ENCODE results near the gene C19orf44.
"Not testable (repeated sequence)": the region's sequence is repeated elsewhere in the genome, so short reads cannot be mapped to it uniquely, and the experiment has no call there.

The C19orf44 gene

GRCh38 chr19:16542045-16542909 is 46.1 kb downstream of the C19orf44 start, which contains the start of gene CHERP:
TSS of gene CHERP (minus strand) at chr19:16542437. CDS start at chr19:16542378, 59 bp downstream.
- DNase-seq (ENCODE audit: insufficient read length, low spot score): peak; percentile 67
- FAIRE-seq: no peak
- TF ChIP-seq CTCF (IDR thresholded peaks at IDR 0.05; ENCODE audit: insufficient read depth, missing control alignments): no peak

DNA sequence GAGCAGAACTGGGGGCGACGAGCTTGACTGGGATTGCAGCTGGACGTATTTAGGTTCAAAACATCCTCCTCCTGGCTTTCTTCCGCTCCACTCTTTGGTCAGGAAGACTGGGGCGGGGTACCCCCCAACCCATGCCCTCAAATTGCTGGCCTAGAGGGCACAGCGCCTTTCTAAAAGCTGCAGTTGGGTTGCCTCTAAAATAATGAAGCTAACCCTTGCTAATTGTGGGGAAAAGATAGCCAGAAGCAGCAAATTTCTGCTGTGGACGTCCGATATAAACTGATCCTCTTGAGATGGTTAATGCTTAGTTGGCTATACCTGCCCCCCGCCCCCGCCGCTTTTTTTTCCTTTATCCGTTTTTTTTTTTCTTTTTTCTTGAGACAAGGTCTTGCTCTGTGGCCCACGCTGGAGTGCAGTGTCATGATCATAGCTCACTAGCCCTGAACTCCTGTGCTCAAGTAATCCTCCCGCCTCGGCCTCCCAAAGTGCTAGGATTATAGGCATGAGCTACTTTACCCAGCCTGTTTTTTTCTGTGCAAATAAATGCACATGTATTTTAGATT is 46.8 kb downstream of the C19orf44 start:
- DNase-seq (ENCODE audit: insufficient read length, low spot score): no peak
- FAIRE-seq: no peak
- no peak for TF ChIP-seq CTCF (IDR thresholded peaks at IDR 0.05; ENCODE audit: insufficient read depth, missing control alignments)

GRCh38 chr19:16543734-16544133 is 47.5 kb downstream of the C19orf44 start:
- DNase-seq (ENCODE audit: insufficient read length, low spot score); FAIRE-seq: not testable (repeated sequence)

DNA sequence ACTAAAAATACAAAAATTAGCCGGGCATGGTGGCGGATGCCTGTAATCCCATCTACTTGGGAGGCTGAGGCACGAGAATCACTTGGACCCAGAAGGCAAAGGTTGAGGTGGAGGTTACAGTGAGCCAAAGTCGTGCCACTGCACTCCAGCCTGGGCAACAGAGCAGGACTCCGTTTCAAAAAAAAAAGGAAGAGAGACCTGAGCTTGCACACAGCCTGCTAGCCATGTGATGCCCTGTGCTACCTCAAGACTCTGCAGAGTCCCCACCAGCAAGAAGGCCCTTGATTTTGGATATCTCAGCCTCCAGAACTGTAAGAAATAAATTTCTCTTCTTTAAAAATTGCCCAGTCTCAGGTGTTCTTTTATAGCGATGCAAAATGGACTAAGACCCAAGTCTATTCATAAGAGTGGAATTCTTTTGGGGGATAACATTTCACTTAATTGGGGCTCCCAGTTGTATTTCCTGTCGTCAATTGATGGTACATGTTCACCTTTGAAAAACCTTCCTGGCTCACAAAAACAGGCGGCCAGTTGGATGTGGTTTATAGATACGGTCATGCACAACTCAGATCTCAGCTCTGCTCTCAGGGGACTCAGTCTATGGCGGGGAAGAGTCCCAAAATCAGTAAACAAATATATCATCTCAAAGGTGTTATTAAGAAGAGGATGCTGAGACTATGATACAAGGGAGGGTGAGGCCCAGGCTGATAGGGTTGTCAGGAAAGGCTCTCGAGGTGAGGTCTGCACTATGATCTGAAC is 48.5 kb downstream of the C19orf44 start:
- no peak for FAIRE-seq
- DNase-seq (ENCODE audit: insufficient read length, low spot score): no peak

DNA sequence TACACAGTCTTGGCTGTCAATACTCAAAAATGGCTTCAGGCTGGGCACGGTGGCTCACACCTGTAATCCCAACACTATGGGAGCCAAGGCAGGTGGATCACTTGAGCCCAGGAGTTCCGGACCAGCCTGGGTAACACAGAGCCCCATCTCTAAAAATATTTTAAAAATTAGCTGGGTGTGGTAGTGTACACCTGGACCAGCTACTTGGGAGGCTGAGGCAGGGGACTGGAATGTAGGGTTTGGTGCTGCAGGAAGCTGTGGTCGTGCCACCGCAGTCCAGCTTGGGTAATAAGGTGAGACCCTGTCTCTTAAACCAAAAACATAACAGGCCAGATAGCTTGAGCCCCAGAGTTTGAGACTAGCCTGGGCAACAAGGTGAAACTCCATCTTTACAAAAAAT is 52.8 kb downstream of the C19orf44 start:
- no peak for FAIRE-seq

More for the DNA sequence above, 48.5 kb downstream of the C19orf44 start:
- TF ChIP-seq CTCF (IDR thresholded peaks at IDR 0.05; ENCODE audit: insufficient read depth, missing control alignments): no peak

GRCh38 chr19:16551902-16552301 is 55.7 kb downstream of the C19orf44 start:
- not testable (repeated sequence) for FAIRE-seq; DNase-seq (ENCODE audit: insufficient read length, low spot score)

More for the DNA sequence above, 52.8 kb downstream of the C19orf44 start:
- TF ChIP-seq CTCF (IDR thresholded peaks at IDR 0.05; ENCODE audit: insufficient read depth, missing control alignments): no peak
- DNase-seq (ENCODE audit: insufficient read length, low spot score): no peak

- DNase-seq (ENCODE audit: insufficient read length, low spot score) (no peak), FAIRE-seq (no peak)
- no peak for TF ChIP-seq CTCF (IDR thresholded peaks at IDR 0.05; ENCODE audit: insufficient read depth, missing control alignments)
These were observed 58.6 kb downstream of the C19orf44 start for GRCh38 chr19:16554776-16555175.

Data from D721Med (cell line).